ENCODE measurements around the gene ADAMTSL2.

The ADAMTSL2 gene

GRCh38 chr9:133502112-133502511, 32.4 kb upstream of the ADAMTSL2 start:
- DNase-seq: no peak

DNA sequence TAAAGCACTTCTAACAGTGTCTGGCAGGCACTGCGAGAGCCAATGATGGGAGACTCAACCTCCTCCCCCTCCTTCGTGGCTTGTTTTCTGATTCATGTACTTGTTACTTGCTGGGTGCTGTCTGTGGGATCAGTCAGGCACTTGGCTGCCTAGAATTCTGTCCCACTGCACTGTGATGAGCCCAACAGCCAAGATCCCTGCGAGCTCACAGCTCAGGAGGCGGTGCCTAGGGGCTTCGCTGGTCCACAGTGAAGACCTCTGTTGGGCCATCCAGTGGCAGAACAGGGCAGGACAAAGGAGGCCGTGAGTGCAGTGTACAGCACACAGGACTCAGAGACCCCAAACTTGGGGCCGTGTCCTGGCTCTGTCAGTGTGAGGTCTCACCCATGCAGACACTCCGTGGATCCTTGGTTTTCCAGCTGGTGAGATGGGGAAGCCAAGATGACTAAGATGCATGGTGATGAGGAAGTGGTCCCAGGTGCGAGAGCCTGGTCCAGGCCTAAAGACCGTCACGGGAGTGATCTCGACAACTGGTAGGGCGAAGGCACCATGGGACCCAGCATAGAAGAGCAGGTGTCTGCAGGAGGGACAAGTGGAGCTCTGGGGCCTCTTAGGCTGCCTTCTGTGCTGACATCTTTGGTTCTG, 29.2 kb upstream of the ADAMTSL2 start:
- no peak for DNase-seq

GRCh38 chr9:133505901-133506652, 28.4 kb upstream of the ADAMTSL2 start:
- no peak for DNase-seq

DNA sequence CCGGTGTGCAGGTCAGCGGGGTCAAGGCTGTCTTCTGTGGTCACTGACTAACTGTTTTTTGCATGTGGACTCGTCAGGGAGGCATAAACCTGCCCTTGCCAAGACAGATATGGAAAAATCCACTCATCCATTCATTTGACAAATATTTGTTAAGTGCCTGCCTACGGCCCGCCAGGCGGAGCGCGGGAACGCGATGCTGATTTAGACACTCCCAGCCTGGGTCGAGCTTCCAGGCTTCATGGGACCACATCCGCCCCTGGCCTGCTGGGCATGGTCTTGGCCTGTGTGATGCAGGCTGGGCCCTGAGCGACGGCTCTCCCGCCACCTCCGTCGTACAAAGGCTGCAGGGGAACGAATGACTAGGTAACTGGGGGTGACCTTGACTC, 27.9 kb upstream of the ADAMTSL2 start:
- no peak for DNase-seq

GRCh38 chr9:133507246-133507965, 27.1 kb upstream of the ADAMTSL2 start:
- no peak for DNase-seq

DNA sequence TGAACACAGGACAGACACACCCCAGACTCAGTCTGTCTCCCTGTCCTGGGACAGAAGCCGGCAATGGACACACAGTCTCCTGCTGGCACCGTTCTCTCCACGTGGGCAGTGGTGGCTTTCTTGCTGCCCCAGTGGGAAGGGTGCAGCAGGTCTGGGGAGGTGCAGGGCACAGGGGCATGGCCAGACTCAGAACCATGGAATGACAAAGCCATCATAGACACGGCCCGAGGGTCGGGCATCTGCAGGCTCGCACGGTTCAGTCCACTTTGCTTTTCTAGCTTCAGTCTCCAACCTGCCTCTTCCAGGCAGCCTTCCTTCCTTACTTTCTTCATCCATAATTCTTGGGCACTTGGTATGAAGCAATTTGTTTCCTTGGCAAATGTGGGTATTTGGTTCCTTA, 26.5 kb upstream of the ADAMTSL2 start:
- DNase-seq: no peak

DNA sequence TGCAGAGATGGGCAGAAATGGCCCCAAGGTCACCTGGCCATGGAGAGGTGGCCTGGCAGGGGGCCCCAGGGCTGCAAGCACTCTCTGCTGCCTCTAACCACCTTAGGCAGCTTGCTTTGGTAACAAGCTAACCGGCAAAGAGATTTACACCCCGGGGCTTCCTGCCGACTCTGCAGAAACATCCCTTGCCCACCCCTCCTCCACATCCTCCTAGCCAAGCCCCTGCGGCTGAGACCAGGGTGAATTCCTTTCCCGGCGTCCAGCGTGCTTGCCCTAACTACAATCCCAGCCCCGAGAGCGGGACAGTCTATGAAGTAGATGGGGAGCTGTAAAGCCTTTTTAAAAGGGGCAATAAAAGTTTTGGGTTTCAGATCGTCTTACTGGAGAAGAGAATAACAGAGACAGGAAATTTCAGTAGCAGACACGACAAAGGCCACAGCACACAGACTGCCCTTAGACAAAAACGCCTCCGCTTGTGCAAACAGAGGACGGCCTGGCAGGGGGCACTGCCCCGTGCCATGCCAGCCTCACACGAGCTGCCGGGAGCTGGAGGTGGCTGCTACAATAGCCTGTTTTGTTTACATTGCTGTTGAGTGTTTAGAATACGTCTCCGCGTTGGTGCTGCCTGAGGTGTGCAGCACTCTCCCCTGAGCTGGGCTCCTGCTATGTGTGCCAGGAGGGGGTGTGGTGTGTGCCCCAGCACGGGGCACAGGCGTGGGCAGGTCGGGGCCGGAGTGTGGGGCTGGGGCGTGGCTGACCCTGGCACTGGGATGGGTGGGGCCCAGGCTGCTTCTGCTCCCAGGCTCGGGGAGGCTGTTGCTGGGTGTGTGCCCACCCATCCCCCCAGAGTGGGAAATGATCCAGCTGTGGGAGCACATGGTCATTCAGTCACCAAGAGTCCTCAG, 25.1 kb upstream of the ADAMTSL2 start:
- no peak for DNase-seq

GRCh38 chr9:133510926-133511505, 23.5 kb upstream of the ADAMTSL2 start:
- DNase-seq: no peak

DNA sequence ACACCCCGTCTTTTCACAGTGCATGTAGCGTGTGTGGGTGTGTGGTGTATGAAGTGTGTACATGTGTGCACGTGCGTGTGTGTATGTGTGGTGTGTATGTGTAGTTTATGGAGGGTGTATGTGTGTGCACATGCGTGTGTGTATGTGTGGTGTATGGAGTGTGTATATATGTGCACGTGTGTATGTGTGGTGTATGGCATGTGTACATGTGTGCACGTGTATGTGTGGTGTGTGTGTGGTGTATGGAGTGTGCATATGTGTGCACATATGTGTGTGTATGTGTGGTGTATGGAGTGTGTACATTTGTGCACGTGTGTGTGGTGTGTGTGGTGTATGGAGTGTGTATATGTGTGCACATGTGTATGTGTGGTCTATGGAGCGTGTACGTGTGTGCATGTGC, 22.9 kb upstream of the ADAMTSL2 start:
- DNase-seq: no peak

GRCh38 chr9:133512253-133513213, 22.0 kb upstream of the ADAMTSL2 start:
- DNase-seq: no peak

DNA sequence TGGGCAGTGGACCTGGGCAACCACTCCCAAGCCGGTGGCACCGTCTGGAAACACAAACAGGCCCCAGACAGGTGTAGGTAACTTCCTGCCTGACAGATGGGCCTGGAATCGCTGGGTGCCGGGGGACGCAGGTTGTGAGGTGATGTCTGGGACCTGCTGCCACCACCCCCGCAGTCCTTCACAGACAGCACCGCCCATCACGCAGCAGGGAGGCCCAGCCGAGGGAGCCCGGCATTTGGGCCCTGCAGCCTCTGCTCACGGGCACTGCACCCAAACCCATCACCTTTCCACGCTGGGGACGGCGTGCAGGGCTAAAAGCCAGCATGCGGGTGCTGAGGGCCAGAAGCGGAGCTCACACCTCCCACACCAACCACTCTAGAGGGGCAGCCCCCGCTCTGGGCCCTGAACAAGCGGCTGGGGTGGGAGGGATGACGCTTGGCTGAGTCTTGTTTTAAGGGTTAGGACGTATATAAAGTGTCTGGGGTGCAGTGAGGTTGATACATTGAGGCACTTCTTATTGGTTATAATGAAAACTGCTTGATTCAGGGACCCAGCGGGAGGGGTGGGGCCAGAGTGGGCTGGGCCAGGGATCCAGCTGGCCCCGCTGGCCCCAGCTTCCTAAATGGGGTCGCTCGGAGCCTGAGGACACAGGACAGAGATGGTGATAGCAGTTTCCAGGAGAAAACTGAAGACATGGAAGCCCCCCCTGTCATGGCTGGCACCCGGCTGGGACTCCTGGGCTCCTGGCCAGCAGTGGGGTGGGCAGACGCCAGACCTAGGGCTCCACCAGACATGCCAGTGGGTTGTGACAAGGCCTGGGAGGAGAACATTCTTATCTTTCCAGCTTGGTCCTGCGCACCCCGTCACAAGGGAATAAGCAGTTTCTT, 21.0 kb upstream of the ADAMTSL2 start:
- DNase-seq: no peak

GRCh38 chr9:133514460-133515239, 19.9 kb upstream of the ADAMTSL2 start:
- no peak for DNase-seq

- DNase-seq: no peak
Observed at GRCh38 chr9:133515240-133515610, 19.3 kb upstream of the ADAMTSL2 start.

GRCh38 chr9:133515615-133516255, 18.8 kb upstream of the ADAMTSL2 start:
- no peak for DNase-seq

- DNase-seq: no peak
Observed at GRCh38 chr9:133516256-133516960, 18.1 kb upstream of the ADAMTSL2 start.

DNA sequence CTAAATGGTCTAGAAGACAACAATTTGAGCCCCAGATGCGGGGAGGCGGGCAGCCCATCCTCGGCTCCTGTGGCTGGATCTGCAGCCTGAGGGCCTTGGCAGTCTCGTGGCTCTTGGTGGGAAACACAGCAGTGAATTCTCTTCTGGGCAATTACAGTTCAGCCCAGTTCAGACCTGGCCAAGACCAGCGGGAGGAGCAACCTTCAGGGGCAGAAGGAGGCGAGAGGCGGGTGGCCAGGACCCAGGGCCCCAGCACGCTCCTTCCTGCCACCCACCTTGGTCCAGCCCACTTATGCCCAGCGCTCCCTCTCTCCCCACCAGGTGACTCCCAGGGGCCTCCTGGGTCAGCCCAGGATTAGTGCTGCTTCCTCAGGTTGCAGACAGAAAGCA, 17.5 kb upstream of the ADAMTSL2 start:
- no peak for DNase-seq

DNA sequence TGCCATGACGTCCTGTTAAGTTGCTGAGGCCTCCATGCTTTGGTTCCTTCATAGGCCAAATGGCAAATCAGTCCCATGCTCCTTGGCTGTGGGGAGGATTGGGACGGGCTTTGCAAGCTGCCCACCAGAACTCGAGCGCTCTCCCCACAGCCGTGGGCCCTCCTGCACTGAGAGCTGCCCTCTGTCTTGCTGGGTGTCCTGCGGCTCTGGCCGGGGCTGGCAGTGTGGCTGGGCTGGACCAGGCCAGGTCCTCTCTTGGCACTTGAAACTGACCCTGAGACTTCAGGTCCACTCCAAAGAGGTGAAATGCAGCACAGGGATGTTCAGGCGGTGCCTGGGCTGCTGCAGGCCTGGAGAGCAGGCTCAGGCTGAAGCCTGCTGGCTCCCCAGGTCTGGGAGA, 16.8 kb upstream of the ADAMTSL2 start:
- DNase-seq: no peak

GRCh38 chr9:133518200-133518599, 16.3 kb upstream of the ADAMTSL2 start:
- DNase-seq: no peak
